ENCODE measurements around the gene SPCS3.

SPCS3 gene

DNA sequence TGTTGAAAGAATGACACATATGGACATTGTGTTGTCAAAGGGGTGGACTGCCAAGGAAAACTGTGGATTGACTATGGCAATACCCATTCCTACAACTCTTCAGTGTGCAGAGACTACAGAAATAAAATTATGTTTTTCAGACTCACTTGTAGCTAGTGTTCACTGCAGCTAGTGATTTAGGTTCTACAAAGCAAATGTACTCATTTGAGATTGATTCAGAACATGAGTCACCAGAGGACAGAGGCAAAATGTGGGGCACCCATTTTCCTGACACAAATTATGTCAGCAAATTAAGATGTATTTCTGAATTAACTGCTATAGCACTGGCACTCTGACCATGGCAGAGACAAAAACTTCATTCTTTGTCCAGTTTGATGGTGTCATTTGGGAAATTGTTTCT, 40.7 kb downstream of the SPCS3 start:
- Histone ChIP-seq H3K4me2 (ENCODE audit: low read length) (no peak overlapping the region), H3K36me3 (ENCODE audit: control insufficient read depth, insufficient read depth, low read length) (no peaks in the 10 kb centered on the region), H3K4me3 (ENCODE audit: low read depth, low read length) (no peak overlapping the region), H3K4me1 (no peaks in the 10 kb centered on the region), H3K9ac (no peak overlapping the region), H3K9me3 (ENCODE audit: control insufficient read depth, low read length) (no peaks in the 10 kb centered on the region), H3K27me3 (ENCODE audit: control insufficient read depth, insufficient read depth, low read length) (no peaks in the 10 kb centered on the region), H3K79me2 (no peaks in the 10 kb centered on the region), H3K27ac (no peak overlapping the region), H2AFZ (no peak overlapping the region)
- TF ChIP-seq, protein P1, sequence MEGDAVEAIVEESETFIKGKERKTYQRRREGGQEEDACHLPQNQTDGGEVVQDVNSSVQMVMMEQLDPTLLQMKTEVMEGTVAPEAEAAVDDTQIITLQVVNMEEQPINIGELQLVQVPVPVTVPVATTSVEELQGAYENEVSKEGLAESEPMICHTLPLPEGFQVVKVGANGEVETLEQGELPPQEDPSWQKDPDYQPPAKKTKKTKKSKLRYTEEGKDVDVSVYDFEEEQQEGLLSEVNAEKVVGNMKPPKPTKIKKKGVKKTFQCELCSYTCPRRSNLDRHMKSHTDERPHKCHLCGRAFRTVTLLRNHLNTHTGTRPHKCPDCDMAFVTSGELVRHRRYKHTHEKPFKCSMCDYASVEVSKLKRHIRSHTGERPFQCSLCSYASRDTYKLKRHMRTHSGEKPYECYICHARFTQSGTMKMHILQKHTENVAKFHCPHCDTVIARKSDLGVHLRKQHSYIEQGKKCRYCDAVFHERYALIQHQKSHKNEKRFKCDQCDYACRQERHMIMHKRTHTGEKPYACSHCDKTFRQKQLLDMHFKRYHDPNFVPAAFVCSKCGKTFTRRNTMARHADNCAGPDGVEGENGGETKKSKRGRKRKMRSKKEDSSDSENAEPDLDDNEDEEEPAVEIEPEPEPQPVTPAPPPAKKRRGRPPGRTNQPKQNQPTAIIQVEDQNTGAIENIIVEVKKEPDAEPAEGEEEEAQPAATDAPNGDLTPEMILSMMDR (IDR thresholded peaks at IDR 0.05): no peak

DNA sequence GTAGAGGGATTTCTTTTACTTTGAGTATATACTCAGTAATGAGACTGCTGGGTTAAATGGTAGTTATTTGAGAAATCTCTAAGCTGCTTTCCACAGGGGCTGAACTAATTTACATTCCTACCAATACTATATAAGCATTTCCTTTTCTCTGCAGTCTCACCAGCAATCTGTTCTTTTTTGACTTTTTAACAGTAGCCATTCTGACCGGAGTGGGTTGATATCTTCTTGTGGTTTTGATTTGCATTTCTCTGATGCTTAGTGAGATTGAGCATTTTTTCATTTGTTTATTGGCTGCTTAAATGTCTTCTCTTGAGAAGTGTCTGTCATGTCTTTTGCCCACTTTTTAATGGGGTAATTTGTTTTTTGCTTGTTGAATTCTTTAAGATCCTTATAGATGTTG, 43.3 kb downstream of the SPCS3 start:
- H2AFZ ChIP-seq: no peak overlapping the region

DNA sequence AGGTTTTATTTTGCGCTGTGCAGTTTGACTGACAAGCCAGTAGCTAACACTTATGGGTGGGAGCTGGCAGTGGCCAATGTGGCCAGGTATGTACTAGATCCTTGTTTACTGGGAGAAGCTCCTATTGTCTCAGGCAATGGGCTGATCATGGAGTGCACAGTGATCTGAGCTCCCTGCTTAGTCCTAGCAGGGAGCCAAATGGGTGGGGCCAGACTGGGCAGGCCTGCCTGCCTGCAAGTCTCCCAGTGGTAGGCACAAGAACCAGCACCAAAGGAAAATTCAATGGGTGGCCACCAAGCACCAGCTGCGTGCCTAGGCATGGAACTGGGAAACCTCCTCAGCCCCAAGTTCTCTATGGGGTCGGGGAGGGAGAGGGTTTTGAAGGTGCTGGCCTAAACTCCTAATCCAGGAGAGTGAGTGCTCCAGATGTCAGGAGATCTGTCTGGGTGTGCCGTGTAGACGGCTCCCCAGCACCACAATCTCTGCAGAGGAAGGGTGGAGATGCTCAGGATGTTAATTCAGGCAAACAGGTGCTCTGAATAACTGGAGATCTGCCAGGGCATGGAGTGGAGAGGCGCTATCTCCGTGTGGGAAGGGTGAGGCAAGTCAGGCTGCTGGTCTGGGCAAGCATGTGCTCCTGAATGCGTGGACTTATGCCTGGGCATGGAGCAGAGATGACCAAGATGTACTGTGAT, 48.2 kb downstream of the SPCS3 start:
- H3K9ac ChIP-seq: no peak overlapping the region
- H3K9me3 ChIP-seq (ENCODE audit: control insufficient read depth, low read length): no peaks in the 10 kb centered on the region
- H3K4me1 ChIP-seq: no peaks in the 10 kb centered on the region
- no peak overlapping the region for H2AFZ ChIP-seq
- no peaks in the 10 kb centered on the region for H3K79me2 ChIP-seq
- no peaks in the 10 kb centered on the region for H3K36me3 ChIP-seq (ENCODE audit: control insufficient read depth, insufficient read depth, low read length)
- no peak overlapping the region for H3K4me2 ChIP-seq (ENCODE audit: low read length)
- no peaks in the 10 kb centered on the region for H3K27me3 ChIP-seq (ENCODE audit: control insufficient read depth, insufficient read depth, low read length)
- no peak overlapping the region for H3K27ac ChIP-seq
- TF ChIP-seq, protein P1 (IDR thresholded peaks at IDR 0.05): no peak
- H3K4me3 ChIP-seq (ENCODE audit: low read depth, low read length): no peak overlapping the region

More for the DNA sequence above, 43.3 kb downstream of the SPCS3 start:
- Histone ChIP-seq H3K9ac (no peak overlapping the region), H3K27ac (no peak overlapping the region), H3K79me2 (no peaks in the 10 kb centered on the region), H3K27me3 (ENCODE audit: control insufficient read depth, insufficient read depth, low read length) (no peaks in the 10 kb centered on the region), H3K9me3 (ENCODE audit: control insufficient read depth, low read length) (no peaks in the 10 kb centered on the region), H3K4me2 (ENCODE audit: low read length) (no peak overlapping the region), H3K36me3 (ENCODE audit: control insufficient read depth, insufficient read depth, low read length) (no peaks in the 10 kb centered on the region), H3K4me1 (no peaks in the 10 kb centered on the region), H3K4me3 (ENCODE audit: low read depth, low read length) (no peak overlapping the region)
- TF ChIP-seq, protein P1 (IDR thresholded peaks at IDR 0.05): no peak

DNA sequence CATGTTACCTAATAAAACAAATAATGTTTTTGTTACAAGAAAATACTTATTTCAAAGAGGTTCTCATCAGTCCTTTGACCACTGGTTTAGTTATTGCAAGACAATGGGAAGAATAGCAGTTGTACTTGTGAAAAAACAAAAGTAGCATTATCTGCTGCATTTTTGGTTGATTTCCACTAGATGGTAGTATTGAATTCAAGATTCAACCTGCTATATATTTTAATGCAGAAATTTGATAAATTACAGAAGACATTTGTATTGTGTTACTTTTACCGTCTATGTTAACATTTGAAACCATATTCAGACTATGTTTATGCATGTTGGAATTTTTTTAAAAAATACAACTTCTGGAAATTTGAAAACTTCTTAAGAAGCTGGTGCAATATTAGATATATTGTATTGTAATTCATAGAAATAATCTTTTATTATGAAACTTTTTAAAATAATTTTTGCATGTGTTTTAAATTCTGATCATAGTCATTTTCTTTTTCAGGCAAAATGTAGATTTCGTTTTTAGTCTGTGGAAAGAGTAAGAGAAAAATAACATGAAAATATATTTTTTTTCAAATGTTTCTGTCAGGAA, 56.4 kb downstream of the SPCS3 start:
- TF ChIP-seq, protein P1 (IDR thresholded peaks at IDR 0.05): no peak
- Histone ChIP-seq H2AFZ (no peak overlapping the region), H3K4me3 (ENCODE audit: low read depth, low read length) (no peak overlapping the region), H3K4me2 (ENCODE audit: low read length) (no peak overlapping the region), H3K27me3 (ENCODE audit: control insufficient read depth, insufficient read depth, low read length) (no peaks in the 10 kb centered on the region), H3K79me2 (no peaks in the 10 kb centered on the region), H3K9me3 (ENCODE audit: control insufficient read depth, low read length) (no peaks in the 10 kb centered on the region), H3K9ac (no peak overlapping the region), H3K27ac (no peak overlapping the region), H3K4me1 (no peaks in the 10 kb centered on the region), H3K36me3 (ENCODE audit: control insufficient read depth, insufficient read depth, low read length) (no peaks in the 10 kb centered on the region)

DNA sequence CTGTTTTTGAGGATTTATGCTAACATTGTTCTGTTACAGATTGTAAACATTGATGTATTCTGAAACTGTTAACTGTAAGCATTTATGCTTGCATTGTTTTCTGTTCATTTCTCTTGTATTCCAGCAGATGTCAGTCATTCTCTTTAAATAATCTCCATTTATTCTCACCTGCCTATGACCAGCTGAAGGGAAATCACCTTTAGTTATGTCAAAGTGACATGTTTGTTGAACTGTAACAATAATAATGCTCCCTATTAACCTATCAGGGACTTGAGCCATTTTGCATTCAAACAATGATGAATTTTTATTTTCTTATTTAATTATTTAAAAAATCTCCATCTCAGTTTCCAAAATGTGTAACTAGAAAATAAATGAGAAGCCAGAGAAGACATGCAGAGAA, 58.0 kb downstream of the SPCS3 start:
- no peak overlapping the region for H3K4me3 ChIP-seq (ENCODE audit: low read depth, low read length)
- H3K36me3 ChIP-seq (ENCODE audit: control insufficient read depth, insufficient read depth, low read length): no peaks in the 10 kb centered on the region
- H3K9ac ChIP-seq: no peak overlapping the region
- no peak overlapping the region for H2AFZ ChIP-seq
- H3K27me3 ChIP-seq (ENCODE audit: control insufficient read depth, insufficient read depth, low read length): no peaks in the 10 kb centered on the region
- no peak overlapping the region for H3K4me2 ChIP-seq (ENCODE audit: low read length)
- no peaks in the 10 kb centered on the region for H3K79me2 ChIP-seq
- no peak overlapping the region for H3K27ac ChIP-seq
- TF ChIP-seq, protein P1 (IDR thresholded peaks at IDR 0.05): no peak
- no peaks in the 10 kb centered on the region for H3K4me1 ChIP-seq
- H3K9me3 ChIP-seq (ENCODE audit: control insufficient read depth, low read length): no peaks in the 10 kb centered on the region
